Thyroid gland (tissue), 4 donors: ENCODE data around the gene USF1. TPM values are rescaled to one million over a fixed set of nuclear protein-coding genes. Genes with fewer than 3 reads are reported as not detected.
"Not testable (repeated sequence)": the region's sequence is repeated elsewhere in the genome, so short reads cannot be mapped to it uniquely, and the experiment has no call there.

Experiments used
- DNase-seq, 2 donors: peaks; one replicate each; pipeline ENCODE4 v3.0.0-alpha.2; 2019
- H3K27ac ChIP-seq, 3 donors: fragments of 200-600 bp; sonication (generic); 1 replicate in 2 of 3; 2 replicates in 1 of 3; pipeline ENCODE4 v1.5.1; 2016 to 2019; ENCODE audit warnings: mild to moderate bottlenecking in 1 of 3, moderate library complexity in 1 of 3
- H3K27me3 ChIP-seq: fragments of 200-600 bp; sonication (generic); one replicate; pipeline ENCODE4 v1.5.1; 2019
- H3K36me3 ChIP-seq, 2 donors: fragments of 200-600 bp; sonication (generic); one replicate each; pipeline ENCODE4 v1.5.1; 2016 to 2019
- H3K4me1 ChIP-seq, 2 donors: fragments of 200-600 bp; sonication (generic); one replicate each; pipeline ENCODE4 v1.5.1; 2017 to 2019
- H3K4me3 ChIP-seq, 3 donors: fragments of 200-600 bp; sonication (generic); replicated peaks in 1 of 3; 1 replicate in 2 of 3; 2 replicates in 1 of 3; pipeline ENCODE4 v1.5.1; 2016; ENCODE audit warnings: mild to moderate bottlenecking in 1 of 3
- H3K9me3 ChIP-seq: fragments of 200-600 bp; sonication (generic); one replicate; pipeline ENCODE4 v1.5.1; 2017
- CTCF ChIP-seq, 6 experiments: fragments of 200-600 bp in 3 of 6; fragments of 450-650 bp in 3 of 6; sonication (generic) in 3 of 6; IDR thresholded peaks; one replicate each; pipeline ENCODE4 v1.5.1; 2016 to 2019; ENCODE audit warnings: antibody characterized with exemption in 6 of 6, mild to moderate bottlenecking in 2 of 6, inconsistent platforms in 1 of 6, moderate library complexity in 1 of 6
- POLR2A ChIP-seq, 2 donors: fragments of 450-650 bp; IDR thresholded peaks; one replicate each; pipeline ENCODE4 v1.6.1; 2017; ENCODE audit warnings: antibody characterized with exemption in 2 of 2, mild to moderate bottlenecking in 2 of 2, moderate library complexity in 1 of 2
- WGBS, 2 donors: methylation state at CpG; one replicate each; pipeline ENCODE4 v1.1.5; 2017; 5-methylcytosine and 5-hydroxymethylcytosine counted together
- intact Hi-C: fragments of 100-400 bp; cut with DNase I; formaldehyde crosslinking; loops from one replicate; pipeline ENCODE4 v1.15.1; 2023
- total RNA-seq, 4 donors: library from RNA; depleted of rRNA; stranded (reverse); fragments of >200 nt; gene quantifications; one replicate each; pipeline ENCODE4 v1.2.3, GENCODE V29; 2016

The USF1 gene
- total RNA-seq, 4 donors from 2014 or later = 56.0 to 71.0 (median 70.3) TPM

- 61 to 72% methylated on average over 5 of the region's 5 CpGs for WGBS, 2 donors
- Histone ChIP-seq H3K36me3 (no peaks in the 10 kb centered on the region), H3K27ac (peak overlapping the region; percentile 66 to 82 (median 71)), H3K4me1 (peaks cover 61 to 63% of the 10 kb centered on the region in 2 donors), H3K27me3 (no peaks in the 10 kb centered on the region), H3K9me3 (no peaks in the 10 kb centered on the region), H3K4me3 (no peak overlapping the region)
- intact Hi-C loops = no loop called here
- TF ChIP-seq POLR2A (IDR thresholded peaks at IDR 0.05) (no peak), CTCF (IDR thresholded peaks at IDR 0.05) (no peak)
- no peak for DNase-seq
Observed at GRCh38 chr1:161017756-161018630, 27.8 kb downstream of the USF1 start.

GRCh38 chr1:161017181-161017580 is 28.6 kb downstream of the USF1 start:
- intact Hi-C loops, H3K9me3 ChIP-seq, H3K4me3 ChIP-seq, H3K36me3 ChIP-seq, DNase-seq, H3K27me3 ChIP-seq: not testable (repeated sequence)
- Histone ChIP-seq H3K27ac (peak overlapping the region; percentile 66 to 82 (median 71)), H3K4me1 (peaks cover 63 to 69% of the 10 kb centered on the region in 2 donors)
- 43 to 57% methylated on average over 6 to 7 of the region's 7 CpGs for WGBS, 2 donors

- H3K27me3 ChIP-seq, DNase-seq, H3K9me3 ChIP-seq, intact Hi-C loops, H3K4me3 ChIP-seq, H3K36me3 ChIP-seq: not testable (repeated sequence)
- Histone ChIP-seq H3K27ac (peak overlapping the region; percentile 65 to 94 (median 76)), H3K4me1 (peaks cover 65 to 74% of the 10 kb centered on the region in 2 donors)
- WGBS, 2 donors = 15 to 22% methylated on average over 1 of the region's 1 CpG
Observed at GRCh38 chr1:161016683-161017082, 29.1 kb downstream of the USF1 start.

GRCh38 chr1:161013488-161014230 is 32.1 kb downstream of the USF1 start:
- Histone ChIP-seq H3K27me3 (no peaks in the 10 kb centered on the region), H3K4me1 (peaks cover 73 to 81% of the 10 kb centered on the region in 2 donors), H3K36me3 (no peaks in the 10 kb centered on the region), H3K27ac (peak overlapping the region; percentile 79 to 94 (median 93)), H3K9me3 (no peaks in the 10 kb centered on the region), H3K4me3 (no peak overlapping the region)
- peak in 1 of 2 donors; percentile 30 for TF ChIP-seq POLR2A (IDR thresholded peaks at IDR 0.05)
- no peak for TF ChIP-seq CTCF (IDR thresholded peaks at IDR 0.05)
- intact Hi-C loops = no loop called here
- WGBS, 2 donors = 22 to 26% methylated on average over 14 to 15 of the region's 15 CpGs
- DNase-seq = peak; percentile 82 to 85

- DNase-seq = no peak
- Histone ChIP-seq H3K4me1 (peaks cover 71 to 78% of the 10 kb centered on the region in 2 donors), H3K36me3 (no peaks in the 10 kb centered on the region), H3K4me3 (no peak overlapping the region), H3K27me3 (no peaks in the 10 kb centered on the region), H3K9me3 (no peaks in the 10 kb centered on the region), H3K27ac (peak overlapping the region; percentile 79 to 94 (median 93))
- TF ChIP-seq POLR2A (IDR thresholded peaks at IDR 0.05) (no peak), CTCF (IDR thresholded peaks at IDR 0.05) (no peak)
- intact Hi-C loops = no loop called here
Observed at GRCh38 chr1:161013131-161013487, 32.7 kb downstream of the USF1 start.

- no peak for DNase-seq
Observed at GRCh38 chr1:161012420-161012819, 33.4 kb downstream of the USF1 start.

More at GRCh38 chr1:161012420-161012819, 33.4 kb downstream of the USF1 start:
- WGBS, 2 donors = 95 to 97% methylated on average over 3 of the region's 3 CpGs
- intact Hi-C loops = no loop called here
- Histone ChIP-seq H3K27ac (peak overlapping the region in 1 of 3 donors; percentile 94), H3K4me3 (no peak overlapping the region), H3K36me3 (no peaks in the 10 kb centered on the region), H3K9me3 (no peaks in the 10 kb centered on the region), H3K4me1 (peaks cover 64 to 71% of the 10 kb centered on the region in 2 donors), H3K27me3 (no peaks in the 10 kb centered on the region)
- no peak for TF ChIP-seq POLR2A (IDR thresholded peaks at IDR 0.05)
- no peak for TF ChIP-seq CTCF (IDR thresholded peaks at IDR 0.05)
